ENCODE results near the gene YWHAB.

- TF ChIP-seq POLR2AphosphoS5 (IDR thresholded peaks at IDR 0.05; ENCODE audit: low read depth, low read length) (no peak), CTCF (IDR thresholded peaks at IDR 0.05) (no peak), SIN3A (IDR thresholded peaks at IDR 0.05; ENCODE audit: borderline replicate concordance, insufficient read depth, low read depth, low read length) (no peak)
- TF ChIP-seq, protein P1, sequence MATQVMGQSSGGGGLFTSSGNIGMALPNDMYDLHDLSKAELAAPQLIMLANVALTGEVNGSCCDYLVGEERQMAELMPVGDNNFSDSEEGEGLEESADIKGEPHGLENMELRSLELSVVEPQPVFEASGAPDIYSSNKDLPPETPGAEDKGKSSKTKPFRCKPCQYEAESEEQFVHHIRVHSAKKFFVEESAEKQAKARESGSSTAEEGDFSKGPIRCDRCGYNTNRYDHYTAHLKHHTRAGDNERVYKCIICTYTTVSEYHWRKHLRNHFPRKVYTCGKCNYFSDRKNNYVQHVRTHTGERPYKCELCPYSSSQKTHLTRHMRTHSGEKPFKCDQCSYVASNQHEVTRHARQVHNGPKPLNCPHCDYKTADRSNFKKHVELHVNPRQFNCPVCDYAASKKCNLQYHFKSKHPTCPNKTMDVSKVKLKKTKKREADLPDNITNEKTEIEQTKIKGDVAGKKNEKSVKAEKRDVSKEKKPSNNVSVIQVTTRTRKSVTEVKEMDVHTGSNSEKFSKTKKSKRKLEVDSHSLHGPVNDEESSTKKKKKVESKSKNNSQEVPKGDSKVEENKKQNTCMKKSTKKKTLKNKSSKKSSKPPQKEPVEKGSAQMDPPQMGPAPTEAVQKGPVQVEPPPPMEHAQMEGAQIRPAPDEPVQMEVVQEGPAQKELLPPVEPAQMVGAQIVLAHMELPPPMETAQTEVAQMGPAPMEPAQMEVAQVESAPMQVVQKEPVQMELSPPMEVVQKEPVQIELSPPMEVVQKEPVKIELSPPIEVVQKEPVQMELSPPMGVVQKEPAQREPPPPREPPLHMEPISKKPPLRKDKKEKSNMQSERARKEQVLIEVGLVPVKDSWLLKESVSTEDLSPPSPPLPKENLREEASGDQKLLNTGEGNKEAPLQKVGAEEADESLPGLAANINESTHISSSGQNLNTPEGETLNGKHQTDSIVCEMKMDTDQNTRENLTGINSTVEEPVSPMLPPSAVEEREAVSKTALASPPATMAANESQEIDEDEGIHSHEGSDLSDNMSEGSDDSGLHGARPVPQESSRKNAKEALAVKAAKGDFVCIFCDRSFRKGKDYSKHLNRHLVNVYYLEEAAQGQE (IDR thresholded peaks at IDR 0.05; ENCODE audit: insufficient read depth in 1 of 2, low read depth in 2 of 2, low read length in 1 of 2), result no peak
Measured at GRCh38 chr20:44928595-44928994, 43.1 kb downstream of the YWHAB start.
